HEK293 (cell line): ENCODE measurements around the gene SLC34A3.
A peak's percentile ranks its signal among the peaks of the same experiment; 100 is the strongest.

ENCODE experiments used
- INSM2 ChIP-seq: fragments of 450-650 bp; formaldehyde crosslinking; IDR thresholded peaks from 2 replicates; pipeline ENCODE4 v1.5.1; 2016; ENCODE audit warnings: missing biosample characterization, missing genetic modification characterization
- KLF17 ChIP-seq: fragments of 450-650 bp; formaldehyde crosslinking; IDR thresholded peaks from 2 replicates; pipeline ENCODE4 v1.5.1; 2016; ENCODE audit warnings: missing biosample characterization, missing genetic modification characterization
- MYNN ChIP-seq: fragments of 450-650 bp; formaldehyde crosslinking; IDR thresholded peaks from 2 replicates; pipeline ENCODE4 v1.5.1; 2016; ENCODE audit warnings: missing biosample characterization, missing genetic modification characterization, borderline replicate concordance
- PRDM4 ChIP-seq: fragments of 450-650 bp; formaldehyde crosslinking; IDR thresholded peaks from 2 replicates; pipeline ENCODE4 v1.5.1; 2017; ENCODE audit warnings: missing biosample characterization, missing genetic modification characterization
- SP7 ChIP-seq: fragments of 450-650 bp; formaldehyde crosslinking; IDR thresholded peaks from 2 replicates; pipeline ENCODE4 v1.5.1; 2016; ENCODE audit warnings: missing biosample characterization, missing genetic modification characterization
- YY2 ChIP-seq: fragments of 450-650 bp; formaldehyde crosslinking; IDR thresholded peaks from 2 replicates; pipeline ENCODE4 v1.5.1; 2016; ENCODE audit warnings: missing biosample characterization, missing genetic modification characterization
- ZBTB26 ChIP-seq: fragments of 450-650 bp; formaldehyde crosslinking; optimal IDR thresholded peaks from 2 replicates; pipeline ENCODE3; 2016; ENCODE audit warnings: missing biosample characterization, mild to moderate bottlenecking, missing genetic modification characterization
- ZNF2 ChIP-seq: fragments of 450-650 bp; formaldehyde crosslinking; IDR thresholded peaks from 2 replicates; pipeline ENCODE4 v1.5.1; 2016; ENCODE audit warnings: missing biosample characterization, missing genetic modification characterization
- ZNF24 ChIP-seq: fragments of 450-650 bp; formaldehyde crosslinking; IDR thresholded peaks from 2 replicates; pipeline ENCODE4 v1.5.1; 2016; ENCODE audit warnings: missing biosample characterization, missing genetic modification characterization
- ZNF324 ChIP-seq: fragments of 450-650 bp; formaldehyde crosslinking; IDR thresholded peaks from 2 replicates; pipeline ENCODE4 v1.5.1; 2016; ENCODE audit warnings: missing biosample characterization, missing genetic modification characterization
- ZNF48 ChIP-seq: fragments of 450-650 bp; formaldehyde crosslinking; IDR thresholded peaks from 2 replicates; pipeline ENCODE4 v1.5.1; 2016; ENCODE audit warnings: missing biosample characterization, missing genetic modification characterization
- ZNF561 ChIP-seq: fragments of 450-650 bp; IDR thresholded peaks from 2 replicates; pipeline ENCODE4 v1.5.1; 2018; ENCODE audit warnings: missing biosample characterization, missing genetic modification characterization, borderline replicate concordance
- ZNF571 ChIP-seq: fragments of 450-650 bp; formaldehyde crosslinking; IDR thresholded peaks from 2 replicates; pipeline ENCODE4 v1.5.0; 2017; ENCODE audit warnings: missing biosample characterization, missing genetic modification characterization
- ZNF600 ChIP-seq: fragments of 450-650 bp; formaldehyde crosslinking; IDR thresholded peaks from 2 replicates; pipeline ENCODE4 v1.5.1; 2016; ENCODE audit warnings: missing biosample characterization, missing genetic modification characterization
- ZNF639 ChIP-seq: fragments of 450-650 bp; formaldehyde crosslinking; IDR thresholded peaks from 2 replicates; pipeline ENCODE4 v1.5.1; 2016; ENCODE audit warnings: missing biosample characterization, missing genetic modification characterization
- ZNF654 ChIP-seq: fragments of 450-650 bp; formaldehyde crosslinking; IDR thresholded peaks from 2 replicates; pipeline ENCODE4 v1.5.1; 2016; ENCODE audit warnings: low read depth, missing biosample characterization, missing genetic modification characterization
- ZNF670 ChIP-seq: fragments of 450-650 bp; formaldehyde crosslinking; IDR thresholded peaks from 2 replicates; pipeline ENCODE4 v1.5.1; 2016; ENCODE audit warnings: missing biosample characterization, missing genetic modification characterization, low read depth
- ZNF677 ChIP-seq: fragments of 450-650 bp; IDR thresholded peaks from 2 replicates; pipeline ENCODE4 v1.5.0; 2018; ENCODE audit warnings: missing biosample characterization, mild to moderate bottlenecking, missing genetic modification characterization, moderate library complexity
- ZNF792 ChIP-seq: fragments of 450-650 bp; formaldehyde crosslinking; IDR thresholded peaks from 2 replicates; pipeline ENCODE4 v1.5.1; 2016; ENCODE audit warnings: missing biosample characterization, missing genetic modification characterization
- ZXDB ChIP-seq: fragments of 450-650 bp; formaldehyde crosslinking; IDR thresholded peaks from 2 replicates; pipeline ENCODE4 v1.5.1; 2016; ENCODE audit warnings: missing biosample characterization, missing genetic modification characterization

SLC34A3 gene

GRCh38 chr9:137240841-137241489 is 10.3 kb downstream of the SLC34A3 start, which contains the start of gene TUBB4B (continued):
- TF ChIP-seq ZBTB26 (tag by site-specific recombination) = peak; percentile 23
- TF ChIP-seq PRDM4 (tag by site-specific recombination) = peak; percentile 32; the same call in 1 of the 2 replicates
- TF ChIP-seq ZNF561 = peak; percentile 36; the same call in 1 of the 2 replicates
- TF ChIP-seq ZNF792 (tag by site-specific recombination) = no peak
- no peak for TF ChIP-seq ZNF670
- TF ChIP-seq ZNF654 = no peak
- TF ChIP-seq SP7 = peak; percentile 62
- TF ChIP-seq ZNF24 (tag by site-specific recombination) = 0 out of 2 replicates have a peak, but pooled peaks have one; percentile 28
- TF ChIP-seq ZNF48 (tag by site-specific recombination) = no peak
- TF ChIP-seq MYNN (tag by site-specific recombination) = no peak
- TF ChIP-seq YY2 (tag by site-specific recombination) = peak; percentile 94
- no peak for TF ChIP-seq ZNF677 (tag by site-specific recombination)
- peak; percentile 87 for TF ChIP-seq KLF17 (tag by site-specific recombination)
- TF ChIP-seq ZNF639 (tag by site-specific recombination) = peak; percentile 80; the same call in 1 of the 2 replicates
- no peak for TF ChIP-seq ZNF571 (tag by site-specific recombination)
- TF ChIP-seq ZNF2 = peak; percentile 64; the same call in 1 of the 2 replicates
- TF ChIP-seq ZXDB (tag by site-specific recombination) = peak; percentile 15
- 0 out of 2 replicates have a peak, but pooled peaks have one; percentile 57 for TF ChIP-seq INSM2
- 0 out of 2 replicates have a peak, but pooled peaks have one; percentile 42 for TF ChIP-seq ZNF324 (tag by site-specific recombination)
- TF ChIP-seq ZNF600 (tag by site-specific recombination) = 0 out of 2 replicates have a peak, but pooled peaks have one; percentile 8
